ENCODE results near the gene SLFN12L. TPM values are rescaled to one million over a fixed set of nuclear protein-coding genes. Genes with fewer than 3 reads are reported as not detected.
"Not testable (repeated sequence)": the region's sequence is repeated elsewhere in the genome, so short reads cannot be mapped to it uniquely, and the experiment has no call there.

The SLFN12L gene
- total RNA-seq, 1 donor: not detected

DNA sequence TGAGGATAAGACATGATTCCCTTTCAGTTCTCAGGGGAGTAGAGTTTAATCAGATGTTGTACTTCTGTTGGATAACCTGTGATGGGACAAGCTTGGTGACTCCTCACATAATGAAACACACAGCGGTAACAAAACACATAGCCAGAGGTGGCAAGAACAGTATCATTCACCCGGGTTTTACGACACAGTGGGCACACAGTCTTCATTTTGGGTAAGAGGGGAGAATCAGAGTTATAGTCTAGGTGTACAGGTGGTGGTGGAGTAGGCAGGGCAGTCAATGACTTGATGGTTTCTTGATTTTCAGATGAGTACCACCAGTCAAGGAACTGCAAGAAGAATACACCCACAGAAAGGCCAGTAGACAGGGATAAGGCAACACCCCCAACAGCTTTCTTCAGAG, 38.3 kb upstream of the SLFN12L start:
- no peak for DNase-seq (ENCODE audit: low read depth)
- no peak overlapping the region for H3K4me3 ChIP-seq (ENCODE audit: low read depth, low read length)
- no peak for TF ChIP-seq CTCF (IDR thresholded peaks at IDR 0.05; ENCODE audit: insufficient read depth, low read depth, low read length)

- DNase-seq (ENCODE audit: low read depth): no peak
- H3K4me3 ChIP-seq (ENCODE audit: low read depth, low read length): no peak overlapping the region
- no peak for TF ChIP-seq CTCF (IDR thresholded peaks at IDR 0.05; ENCODE audit: insufficient read depth, low read depth, low read length)
Observed at GRCh38 chr17:35569405-35569804, 31.9 kb upstream of the SLFN12L start.

GRCh38 chr17:35568561-35568960, 31.1 kb upstream of the SLFN12L start:
- no peak for TF ChIP-seq CTCF (IDR thresholded peaks at IDR 0.05; ENCODE audit: insufficient read depth, low read depth, low read length)
- peak overlapping the region; percentile 89 for H3K4me3 ChIP-seq (ENCODE audit: low read depth, low read length)
- peak; percentile 60 for DNase-seq (ENCODE audit: low read depth)

DNA sequence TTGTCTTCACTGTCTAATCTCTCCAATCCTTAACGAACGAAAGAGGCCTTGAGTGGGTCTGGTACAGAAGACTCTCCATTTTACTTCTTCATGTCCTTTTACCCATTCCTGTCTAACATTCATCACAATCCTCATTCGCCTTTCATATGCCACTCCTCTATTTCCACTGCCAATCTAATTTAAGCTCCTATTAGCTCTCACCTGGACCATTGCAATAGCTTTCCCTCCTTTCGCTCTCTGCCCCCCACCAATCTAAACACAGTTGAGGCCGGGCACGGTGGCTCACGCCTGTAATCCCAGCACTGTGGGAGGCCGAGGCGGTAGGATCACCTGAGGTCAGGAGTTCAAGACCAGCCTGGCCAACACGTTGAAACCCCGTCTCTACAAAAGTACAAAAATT, 29.5 kb upstream of the SLFN12L start:
- DNase-seq (ENCODE audit: low read depth): no peak
- no peak for TF ChIP-seq CTCF (IDR thresholded peaks at IDR 0.05; ENCODE audit: insufficient read depth, low read depth, low read length)

DNA sequence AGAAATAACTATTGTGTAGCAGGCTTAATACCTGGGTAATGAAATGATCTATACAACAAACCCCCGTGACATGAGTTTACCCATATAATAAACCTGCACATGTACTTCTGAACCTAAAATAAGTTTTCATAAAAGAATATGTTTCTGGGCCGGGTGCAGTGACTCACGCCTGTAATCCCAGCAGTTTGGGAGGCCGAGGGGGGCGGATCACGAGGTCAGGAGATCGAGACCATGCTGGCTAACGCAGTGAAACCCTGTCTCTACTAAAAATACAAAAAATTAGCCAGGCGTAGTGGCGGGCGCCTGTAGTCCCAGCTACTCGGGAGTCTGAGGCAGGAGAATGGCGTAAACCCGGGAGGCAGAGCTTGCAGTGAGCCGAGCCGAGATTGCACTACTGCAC, 25.7 kb upstream of the SLFN12L start:
- not testable (repeated sequence) for DNase-seq (ENCODE audit: low read depth)

More for the DNA sequence above, 29.5 kb upstream of the SLFN12L start:
- peak overlapping the region; percentile 89 for H3K4me3 ChIP-seq (ENCODE audit: low read depth, low read length)

GRCh38 chr17:35560703-35561102, 23.2 kb upstream of the SLFN12L start, which contains the start of gene SLFN14:
Gene SLFN14 (minus strand): TSS chr17:35560819. CDS start chr17:35558062, 2,757 bp downstream.
- no peak for TF ChIP-seq CTCF (IDR thresholded peaks at IDR 0.05; ENCODE audit: insufficient read depth, low read depth, low read length)
- no peak within 1 kb of the TSS for H3K4me3 ChIP-seq (ENCODE audit: low read depth, low read length)
- no peak for DNase-seq (ENCODE audit: low read depth)

More for the DNA sequence above, 25.7 kb upstream of the SLFN12L start:
- H3K4me3 ChIP-seq (ENCODE audit: low read depth, low read length): not testable (repeated sequence)

DNA sequence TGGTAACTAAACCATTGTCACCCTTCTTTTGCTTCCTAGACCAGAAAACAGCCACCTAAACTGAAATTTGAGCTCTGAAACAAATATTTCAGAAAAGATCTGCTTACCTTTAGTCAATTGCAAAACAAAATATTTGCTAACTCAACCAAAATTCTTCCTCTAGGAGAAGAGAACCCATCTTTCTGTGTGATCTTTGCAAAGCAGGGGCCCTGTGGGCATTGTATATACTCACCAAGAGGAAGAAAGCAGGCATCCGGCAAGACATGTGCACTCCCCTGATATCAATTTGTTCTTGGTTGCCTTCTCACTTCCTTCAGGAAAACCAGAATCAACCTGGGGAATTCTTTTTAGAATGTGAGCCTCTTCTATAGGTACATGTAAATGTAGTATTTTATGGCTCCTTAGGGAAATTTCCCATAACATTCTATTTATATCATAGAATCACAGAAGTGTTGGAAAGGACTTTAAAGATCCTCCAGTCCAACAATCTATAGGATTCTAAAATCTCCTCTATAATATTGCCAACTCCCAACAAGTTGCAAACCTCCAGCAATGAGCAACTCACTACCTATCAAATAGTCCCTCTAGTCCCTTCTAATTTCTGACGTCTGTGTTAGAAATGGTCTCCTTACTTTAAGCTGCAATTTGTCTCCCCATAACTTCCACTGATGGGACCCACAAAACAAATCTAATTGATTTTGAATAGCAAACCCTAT, 22.2 kb upstream of the SLFN12L start:
- DNase-seq (ENCODE audit: low read depth): no peak
- H3K4me3 ChIP-seq (ENCODE audit: low read depth, low read length): no peak overlapping the region
- no peak for TF ChIP-seq CTCF (IDR thresholded peaks at IDR 0.05; ENCODE audit: insufficient read depth, low read depth, low read length)
